NCI-H69 (cell line): ENCODE measurements around the gene PLXNB2.

Experiments
- DNase-seq: peaks from one replicate; lab custom pipeline; 2025; lab: John Stamatoyannopoulos, UW

The PLXNB2 gene

GRCh38 chr22:50310949-50311444, 3.6 kb upstream of the PLXNB2 start:
- no peak for DNase-seq

DNA sequence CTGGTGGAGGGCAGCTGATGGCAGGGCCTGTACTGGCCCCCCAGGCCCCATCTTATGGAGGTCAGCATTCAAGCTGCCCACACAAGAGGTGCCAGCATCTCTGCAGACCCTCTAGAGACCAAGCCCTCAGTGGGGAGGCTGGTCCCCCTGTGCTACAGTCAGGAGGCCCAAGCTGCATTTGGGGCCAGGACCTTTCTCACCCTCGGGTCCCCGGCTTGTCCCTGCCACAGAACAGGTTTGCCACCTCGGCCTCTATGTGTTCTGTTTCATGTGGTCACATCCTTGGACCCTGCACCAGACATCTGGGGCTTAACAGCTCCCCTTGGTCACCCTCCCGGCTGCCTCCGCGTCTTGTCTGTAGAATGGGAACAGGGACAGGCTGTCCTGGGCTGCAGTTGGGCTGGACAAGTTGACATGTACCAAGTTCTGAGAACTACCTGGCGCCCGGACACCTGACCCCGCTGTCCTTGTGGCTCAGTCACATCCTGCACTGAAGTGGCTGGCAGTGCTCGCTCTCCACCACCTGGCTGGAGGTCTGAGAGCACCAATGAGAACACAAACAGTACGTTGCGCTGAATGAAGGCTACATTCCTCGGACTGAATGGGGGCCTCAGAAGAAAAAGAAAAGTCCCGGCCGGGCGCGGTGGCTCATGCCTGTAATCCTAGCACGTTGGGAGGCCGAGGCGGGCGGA, 2.7 kb upstream of the PLXNB2 start:
- no peak for DNase-seq

DNA sequence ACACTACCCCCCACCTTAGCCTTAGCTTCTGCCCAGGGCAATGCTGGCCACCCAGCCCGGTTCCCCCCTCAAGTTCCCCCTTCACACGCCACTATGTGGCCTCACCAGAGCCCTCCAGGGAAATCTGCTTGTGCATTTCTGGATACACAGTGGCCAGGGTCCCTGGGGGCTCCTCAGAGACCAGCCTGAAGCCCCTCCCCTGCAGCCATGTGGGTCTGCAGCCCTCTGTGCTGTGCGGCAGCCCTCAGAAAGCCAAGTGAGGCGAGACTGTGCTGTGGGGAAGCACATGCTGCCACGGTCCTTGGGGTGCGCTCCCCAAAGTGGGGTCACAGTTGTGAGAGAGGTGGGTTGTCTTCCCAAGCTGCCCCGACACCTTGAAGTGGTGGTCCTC, 2.1 kb upstream of the PLXNB2 start:
- DNase-seq: no peak

DNA sequence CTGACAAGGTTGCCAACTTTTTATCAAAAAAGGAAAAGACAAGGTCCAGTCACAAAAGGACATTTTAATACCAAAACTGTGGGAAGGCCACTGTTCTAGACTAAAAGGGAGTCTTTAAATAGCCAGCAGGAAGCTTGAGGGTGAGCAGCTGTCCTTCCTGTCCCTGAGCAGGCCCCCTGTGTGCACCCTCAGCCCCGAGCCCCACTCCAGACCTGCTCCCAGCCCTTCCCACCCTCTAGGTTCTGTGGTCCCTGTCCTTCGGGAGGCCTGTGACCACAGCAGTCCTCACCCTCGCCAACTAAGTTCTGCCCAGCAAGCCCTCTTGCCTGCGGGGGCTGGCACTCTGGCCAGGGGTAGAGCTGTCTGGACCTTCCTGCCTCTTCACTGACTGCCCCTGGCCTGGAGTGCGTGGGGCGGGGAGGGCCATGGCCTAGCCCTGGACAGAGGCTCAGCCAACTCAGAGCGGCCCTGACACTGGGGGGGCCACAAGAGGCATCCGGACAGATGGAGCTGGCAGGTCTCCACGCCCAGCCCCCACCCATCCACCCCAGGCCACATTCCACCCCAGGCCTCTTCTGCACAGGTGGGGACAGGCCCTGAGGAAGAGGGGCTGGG, 1.6 kb upstream of the PLXNB2 start:
- no peak for DNase-seq

GRCh38 chr22:50308597-50308935, 1.1 kb upstream of the PLXNB2 start:
- DNase-seq: peak; percentile 25

DNA sequence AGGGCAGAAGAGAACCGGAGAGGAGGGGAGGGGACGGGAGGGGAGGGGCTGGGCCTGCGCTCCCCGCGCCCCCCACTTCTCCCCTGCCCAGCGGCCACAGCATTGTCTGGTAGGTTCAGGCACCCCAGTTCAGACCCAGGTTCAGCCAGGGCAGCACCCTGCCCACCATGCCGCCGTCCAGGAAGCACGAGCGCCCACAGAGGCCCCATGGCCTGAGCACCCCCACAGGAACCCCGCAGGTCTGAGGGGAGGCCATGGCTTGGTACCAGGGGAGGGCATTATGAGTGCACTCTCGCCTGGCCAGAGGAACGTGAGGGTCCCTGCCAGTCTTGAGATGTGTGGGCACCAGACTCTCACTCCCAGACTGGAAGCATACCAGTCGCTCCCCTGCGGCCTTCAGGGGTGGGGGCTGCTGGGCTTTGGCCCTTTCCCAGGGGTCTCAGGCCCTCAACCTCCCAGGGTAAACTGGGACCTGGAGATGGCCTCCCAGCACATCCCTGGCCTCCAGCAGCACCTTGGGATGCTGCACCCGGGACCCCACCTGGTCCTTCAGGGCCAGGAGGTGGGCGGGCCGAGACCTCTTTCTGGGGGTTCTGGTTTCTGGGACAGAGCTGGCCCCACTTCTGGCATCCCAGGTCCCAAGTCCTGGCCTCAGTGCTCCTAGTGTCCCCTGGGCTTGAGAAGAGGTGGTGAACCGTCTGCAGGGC, 597 bp upstream of the PLXNB2 start:
- peak; percentile 46 for DNase-seq

- peak; percentile 96 for DNase-seq
Measured at GRCh38 chr22:50305923-50306566, 1.4 kb downstream of the PLXNB2 start.

DNA sequence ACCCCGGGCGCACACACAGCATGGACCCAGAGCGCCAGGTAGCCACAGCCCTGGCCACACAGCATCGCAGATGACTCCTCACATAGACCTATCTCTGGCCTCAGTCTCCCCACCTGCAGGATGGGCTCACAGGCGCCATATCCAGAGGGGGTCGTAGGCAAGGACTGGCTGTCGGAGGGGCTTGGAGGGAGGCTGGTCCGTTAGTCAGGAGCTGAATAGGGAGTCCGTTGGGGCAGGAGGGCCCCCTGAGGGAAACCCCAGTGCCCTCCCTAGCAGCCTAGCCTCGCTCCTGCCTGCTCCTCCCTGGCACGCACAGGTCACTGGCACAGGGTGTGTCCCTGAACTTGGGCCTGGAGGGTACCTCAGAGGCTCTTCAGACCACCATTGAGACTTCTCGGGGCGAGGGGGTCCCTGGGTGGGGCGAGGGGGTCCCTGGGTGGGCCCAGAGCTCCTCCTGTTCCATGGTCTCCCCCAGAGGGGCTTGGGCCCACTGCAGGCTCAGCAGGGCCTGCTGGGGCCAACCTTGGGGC, 2.0 kb downstream of the PLXNB2 start:
- DNase-seq: no peak

DNA sequence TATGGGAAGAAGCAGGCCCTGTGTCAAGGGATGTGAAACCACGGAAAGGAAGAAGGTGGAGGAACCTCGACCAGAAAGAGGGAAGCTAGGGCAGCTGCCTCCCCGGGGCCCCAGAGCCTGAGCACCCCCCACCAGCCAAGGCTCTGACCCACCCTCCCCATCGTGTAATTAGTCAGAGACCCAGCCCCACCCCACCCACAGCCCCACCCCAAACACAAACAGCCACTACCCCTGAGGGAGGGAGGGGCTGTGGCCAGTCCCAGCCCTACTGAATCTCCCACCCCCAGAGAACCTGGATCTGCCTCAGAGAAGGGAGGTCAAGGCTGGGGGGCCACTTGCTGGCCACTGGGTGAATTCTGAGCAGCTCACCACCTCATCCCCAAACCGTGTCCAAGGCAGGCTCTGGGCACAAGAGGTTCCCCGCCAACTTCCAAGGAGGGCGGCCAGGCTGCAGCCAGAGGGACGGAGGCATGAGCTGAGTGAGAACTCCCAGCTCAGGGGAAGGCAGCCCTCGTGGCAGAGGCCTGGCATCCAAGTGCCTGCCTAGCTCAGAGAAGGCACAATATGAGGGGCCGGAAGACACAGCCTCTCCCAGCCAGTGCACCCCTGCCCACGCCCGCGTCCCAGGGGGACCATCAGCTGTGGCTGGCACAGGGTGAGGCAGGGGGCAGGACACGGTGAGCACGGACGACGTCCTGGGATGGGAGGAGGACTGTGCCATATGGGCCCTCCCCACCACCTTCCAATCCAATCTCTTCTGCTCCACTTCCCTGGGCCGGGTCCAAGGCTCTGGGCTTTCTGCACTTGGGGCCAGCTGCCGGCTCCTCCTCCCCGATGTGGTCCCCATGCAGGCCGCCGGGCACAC, 2.7 kb downstream of the PLXNB2 start:
- peak; percentile 76 for DNase-seq

DNA sequence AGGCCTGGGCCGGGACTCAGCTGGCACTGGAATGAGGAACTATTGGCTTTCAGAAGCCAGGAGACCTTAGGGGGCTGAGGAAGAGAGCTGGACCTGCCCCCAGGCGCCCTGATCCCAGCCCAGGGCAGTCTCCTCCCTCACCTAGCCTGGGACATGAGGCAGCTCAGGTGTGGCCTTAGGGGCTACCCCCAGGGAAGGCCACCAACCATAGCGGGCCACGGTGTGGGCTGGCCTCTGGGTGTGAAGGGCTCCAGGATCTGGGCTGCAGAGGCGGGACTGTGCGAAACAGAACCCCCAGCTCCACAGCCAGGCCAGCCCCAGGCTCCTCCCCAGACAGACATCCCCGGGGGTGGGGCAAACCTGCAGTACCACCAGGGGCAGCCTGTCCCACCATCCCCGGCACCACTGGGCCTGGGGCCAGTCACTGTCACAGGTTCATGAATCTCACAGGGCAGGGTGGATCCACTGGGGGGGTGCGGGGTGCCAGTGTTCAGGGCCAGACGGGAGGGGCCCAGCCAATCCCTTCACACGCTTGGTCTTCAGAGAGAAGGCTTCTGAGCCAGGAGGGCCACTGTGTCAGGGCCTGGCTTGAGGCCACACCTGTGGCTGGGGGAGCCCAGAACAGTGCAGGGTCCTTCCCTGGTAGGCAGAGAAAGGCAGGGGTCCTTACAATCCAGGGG, 3.5 kb downstream of the PLXNB2 start:
- DNase-seq: peak; percentile 39

DNA sequence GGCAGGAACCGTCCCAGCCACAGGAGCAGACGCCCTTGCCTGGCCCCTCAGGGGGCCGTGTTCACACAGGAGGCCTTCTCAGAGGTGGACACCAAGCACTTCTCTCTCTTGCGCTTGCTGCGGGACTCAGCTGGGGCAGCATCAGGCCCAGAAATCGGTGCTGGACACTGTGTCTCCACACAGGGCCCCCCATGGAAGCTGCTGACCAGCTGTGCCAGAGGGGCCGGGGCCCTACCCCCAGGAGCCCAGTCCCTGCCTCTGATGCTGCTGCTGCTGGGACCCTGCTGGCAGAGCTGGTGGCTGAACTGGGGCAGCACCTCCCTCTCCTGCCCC, 4.0 kb downstream of the PLXNB2 start:
- peak; percentile 14 for DNase-seq

DNA sequence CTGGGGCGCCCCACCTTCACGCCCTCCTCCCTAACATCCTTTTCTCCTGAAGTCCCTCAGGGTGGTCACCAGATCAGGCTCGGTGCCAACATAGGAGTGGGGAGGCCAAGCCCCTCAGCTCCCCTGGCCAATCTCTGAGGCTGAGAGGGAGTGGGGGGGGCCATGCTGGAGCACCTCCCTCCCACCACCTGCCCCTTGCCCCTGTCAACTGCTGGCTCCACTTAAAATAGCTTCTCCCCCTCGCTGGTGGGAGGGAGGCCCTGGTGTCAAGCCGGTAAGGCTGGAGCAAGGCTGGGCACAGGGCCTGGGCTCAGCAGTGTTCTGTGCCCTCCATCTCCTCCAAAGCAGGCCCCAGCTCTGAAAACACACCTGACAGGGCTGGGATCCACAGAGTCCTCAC, 4.9 kb downstream of the PLXNB2 start:
- peak; percentile 77 for DNase-seq

DNA sequence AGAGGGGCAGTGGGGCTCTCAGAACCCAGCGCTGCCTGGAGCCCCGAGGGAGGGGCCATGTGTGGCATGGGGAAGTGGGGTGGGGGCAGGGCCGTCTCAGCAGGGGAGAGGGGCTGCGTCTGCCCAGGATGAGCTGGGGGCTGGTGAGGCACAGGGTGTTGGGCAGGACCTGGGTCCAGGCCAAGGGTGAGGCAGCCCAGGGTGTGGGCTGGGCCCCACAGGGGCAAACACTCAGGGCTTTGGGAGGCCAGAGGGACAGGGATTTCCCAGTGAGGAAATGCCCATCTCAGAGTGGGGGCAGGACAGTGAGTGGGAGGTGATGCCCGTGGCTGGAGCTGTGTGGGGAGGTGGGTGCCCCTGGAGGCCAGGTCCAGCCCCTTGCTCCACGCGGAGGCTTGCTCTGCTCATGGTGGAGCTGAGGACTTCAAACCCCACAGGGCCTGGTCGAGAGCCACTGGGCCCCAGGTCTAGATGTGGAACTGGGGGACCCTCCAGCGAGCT, 5.4 kb downstream of the PLXNB2 start:
- no peak for DNase-seq

DNA sequence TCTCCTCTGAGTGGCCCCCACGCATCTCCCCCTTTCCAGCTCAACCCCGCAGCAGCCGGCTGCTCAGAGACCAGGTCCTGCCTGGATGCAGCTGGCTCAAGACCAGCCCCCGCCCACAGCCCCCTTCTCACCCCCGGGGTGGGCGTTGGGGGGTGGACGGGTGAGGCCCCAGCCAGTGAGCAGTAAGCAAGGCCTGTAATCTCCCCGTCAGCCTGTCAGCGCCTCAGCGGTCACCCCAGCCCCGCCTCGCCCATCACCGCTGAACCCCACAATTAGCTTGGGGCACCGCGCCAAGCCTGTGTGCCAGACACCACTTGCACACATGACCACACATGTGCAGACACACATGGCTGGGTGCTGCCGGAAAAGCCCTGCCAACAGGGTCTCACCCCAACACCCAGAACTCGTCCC, 5.9 kb downstream of the PLXNB2 start:
- peak; percentile 96 for DNase-seq

DNA sequence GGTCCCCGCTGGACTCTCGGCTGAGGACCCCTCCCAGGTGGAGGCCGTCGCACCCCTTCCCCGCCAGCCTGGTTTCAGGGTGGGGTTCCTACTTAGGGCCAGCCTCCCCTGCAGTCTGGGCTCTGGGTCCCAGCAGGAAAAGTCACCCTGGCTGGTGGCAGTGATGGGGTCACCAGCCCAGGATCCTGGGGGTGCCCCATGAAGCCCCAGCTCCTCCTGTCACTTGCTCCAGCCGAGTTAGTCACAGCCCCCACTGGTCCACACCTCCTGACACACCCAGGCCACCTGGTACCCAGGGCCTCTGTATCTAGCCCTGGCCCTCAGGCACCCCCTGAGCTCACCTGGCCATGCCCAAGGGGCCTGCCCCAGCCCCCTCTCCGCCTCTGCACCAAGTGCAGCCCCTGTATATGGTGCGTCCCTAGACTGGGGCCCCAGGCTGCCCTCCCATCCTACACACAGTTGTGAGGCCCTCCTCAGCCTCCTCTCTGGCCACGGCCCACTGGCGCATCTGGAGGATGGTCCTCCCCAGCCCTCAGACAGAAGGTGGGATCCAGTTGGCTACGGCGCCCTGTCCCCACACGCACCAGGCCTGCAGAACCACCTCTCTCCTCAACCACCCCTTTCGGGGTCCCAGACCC, 6.7 kb downstream of the PLXNB2 start:
- DNase-seq: peak; percentile 42

GRCh38 chr22:50299785-50300619, 7.4 kb downstream of the PLXNB2 start:
- DNase-seq: peak; percentile 92

DNA sequence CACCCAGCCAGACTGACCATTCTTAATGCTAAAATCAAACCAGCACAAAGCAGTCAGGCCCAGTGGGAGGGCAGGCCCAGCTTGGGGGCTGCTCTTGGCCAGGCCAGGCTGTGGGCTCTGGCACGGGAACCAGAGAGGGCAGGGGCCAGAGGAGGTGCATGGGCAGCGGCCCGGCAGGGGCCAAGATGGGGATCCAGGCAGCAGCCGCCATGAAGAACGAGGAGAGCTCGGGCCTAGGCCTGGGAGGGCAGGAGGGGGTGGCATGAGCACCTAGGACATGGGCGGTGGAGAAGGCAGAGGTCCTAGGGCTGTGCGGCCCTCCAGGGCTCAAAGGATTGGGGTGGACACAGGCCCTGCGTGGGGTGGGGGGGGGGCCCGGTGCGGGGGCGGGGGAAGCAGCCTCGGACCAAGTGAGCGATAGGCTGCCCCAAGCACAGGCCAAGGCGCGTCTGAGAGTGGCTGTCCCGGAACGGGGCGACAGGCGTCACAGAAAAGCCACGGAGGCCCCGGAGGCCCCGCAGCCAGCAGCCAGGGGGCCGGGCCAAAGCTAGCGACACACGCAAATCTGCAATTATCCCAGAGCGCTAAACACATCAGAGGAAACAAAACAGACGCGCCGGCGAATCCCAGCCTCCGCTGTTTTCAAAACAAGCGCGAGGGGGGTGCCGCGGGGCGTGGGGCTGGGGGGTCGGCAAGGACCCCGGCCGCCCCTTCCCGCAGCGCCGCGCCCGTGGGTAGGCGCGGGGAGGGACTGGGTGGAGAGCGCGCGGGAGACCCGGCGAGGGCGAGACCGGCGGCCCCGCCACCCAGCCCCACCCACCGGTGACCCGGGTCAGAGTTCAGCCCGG, 8.3 kb downstream of the PLXNB2 start:
- peak; percentile 70 for DNase-seq

GRCh38 chr22:50298266-50298637, 9.2 kb downstream of the PLXNB2 start:
- DNase-seq: no peak
